OCI-LY7 (cell line): ENCODE measurements around the gene LMTK3.

Source experiments
- EZH2phosphoT487 ChIP-seq: fragments of 200-600 bp; sonication (generic); IDR thresholded peaks from 2 replicates; pipeline ENCODE4 v1.6.1; 2018; ENCODE audit warnings: low read depth, borderline replicate concordance, mild to moderate bottlenecking, mixed run types, antibody characterized with exemption, low read length, moderate library complexity, mixed read lengths
- TF ChIP-seq, protein P1 (sequence below): fragments of 200-600 bp; sonication (generic); conservative IDR thresholded peaks from 2 replicates; pipeline ENCODE4 v1.5.1; 2014; ENCODE audit warnings: mild to moderate bottlenecking, antibody characterized with exemption, low read length, moderate library complexity, mixed read lengths

DNA sequence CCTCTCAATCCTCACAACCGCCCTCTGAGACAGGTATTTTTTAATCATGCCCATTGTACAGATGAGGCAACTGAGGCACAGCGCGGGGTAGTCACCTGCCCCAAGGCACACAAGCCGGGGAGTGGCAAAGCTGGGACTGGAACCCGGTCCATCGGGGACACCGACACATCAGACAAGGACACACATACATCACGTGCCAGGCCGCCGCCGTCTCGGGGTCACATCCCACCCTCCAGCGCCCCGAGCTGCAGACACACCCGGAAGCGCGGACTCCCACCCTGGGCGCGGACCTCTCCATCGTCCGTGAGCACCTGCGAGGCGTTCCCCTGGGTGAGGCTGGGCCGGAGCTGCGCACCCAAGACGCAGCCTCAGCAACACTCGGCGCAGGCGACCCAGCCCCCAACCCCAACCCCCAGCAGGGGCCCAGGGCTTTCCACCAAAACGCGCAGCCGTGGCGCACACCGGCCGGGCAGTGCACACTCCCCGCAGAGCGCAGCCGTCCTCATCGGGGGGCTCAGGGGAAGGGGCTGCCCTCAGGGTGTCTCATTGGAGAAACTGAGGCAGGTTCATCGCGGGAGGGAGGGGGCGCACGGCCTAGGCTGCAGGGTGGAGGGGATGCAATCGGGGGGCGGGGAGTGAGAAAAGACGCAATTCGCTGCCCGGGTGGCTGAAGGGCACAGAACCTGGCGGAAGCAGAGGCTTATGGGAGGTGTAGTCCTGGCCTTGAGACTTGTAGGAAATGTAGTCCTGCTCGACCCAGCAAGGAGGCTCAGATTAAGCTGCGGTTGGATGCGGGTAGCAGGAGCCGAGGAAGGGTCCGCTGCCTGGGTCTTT is 1.9 kb upstream of the LMTK3 start:
- TF ChIP-seq, protein P1, sequence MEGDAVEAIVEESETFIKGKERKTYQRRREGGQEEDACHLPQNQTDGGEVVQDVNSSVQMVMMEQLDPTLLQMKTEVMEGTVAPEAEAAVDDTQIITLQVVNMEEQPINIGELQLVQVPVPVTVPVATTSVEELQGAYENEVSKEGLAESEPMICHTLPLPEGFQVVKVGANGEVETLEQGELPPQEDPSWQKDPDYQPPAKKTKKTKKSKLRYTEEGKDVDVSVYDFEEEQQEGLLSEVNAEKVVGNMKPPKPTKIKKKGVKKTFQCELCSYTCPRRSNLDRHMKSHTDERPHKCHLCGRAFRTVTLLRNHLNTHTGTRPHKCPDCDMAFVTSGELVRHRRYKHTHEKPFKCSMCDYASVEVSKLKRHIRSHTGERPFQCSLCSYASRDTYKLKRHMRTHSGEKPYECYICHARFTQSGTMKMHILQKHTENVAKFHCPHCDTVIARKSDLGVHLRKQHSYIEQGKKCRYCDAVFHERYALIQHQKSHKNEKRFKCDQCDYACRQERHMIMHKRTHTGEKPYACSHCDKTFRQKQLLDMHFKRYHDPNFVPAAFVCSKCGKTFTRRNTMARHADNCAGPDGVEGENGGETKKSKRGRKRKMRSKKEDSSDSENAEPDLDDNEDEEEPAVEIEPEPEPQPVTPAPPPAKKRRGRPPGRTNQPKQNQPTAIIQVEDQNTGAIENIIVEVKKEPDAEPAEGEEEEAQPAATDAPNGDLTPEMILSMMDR: no peak
- no peak for TF ChIP-seq EZH2phosphoT487
